Right atrium auricular region (tissue), 2 donors: Measurements from ENCODE around the gene CERS6. TPM values are rescaled to one million over a fixed set of nuclear protein-coding genes. Genes with fewer than 3 reads are reported as not detected.

Experiments
- DNase-seq: peaks from one replicate; pipeline ENCODE4 v3.0.0-alpha.2; 2019; ENCODE audit warnings: low spot score
- H3K27ac ChIP-seq, 2 donors: fragments of 200-600 bp; sonication (generic); 1 replicate in 1 of 2; 2 replicates in 1 of 2; pipeline ENCODE4 v1.5.1; 2016 to 2019
- H3K27me3 ChIP-seq, 2 donors: fragments of 200-600 bp; sonication (generic); one replicate each; pipeline versions ENCODE4 v1.5.1 to v1.6.0; 2017 to 2019
- H3K36me3 ChIP-seq: fragments of 200-600 bp; sonication (generic); one replicate; pipeline ENCODE4 v1.5.1; 2016
- H3K4me1 ChIP-seq, 2 donors: fragments of 200-600 bp; sonication (generic); one replicate each; pipeline versions ENCODE4 v1.5.1 to v1.6.0; 2017 to 2019
- H3K4me3 ChIP-seq, 2 donors: fragments of 200-600 bp; sonication (generic); 1 replicate in 1 of 2; 2 replicates in 1 of 2; pipeline ENCODE4 v1.5.1; 2017 to 2019; ENCODE audit warnings: mild to moderate bottlenecking in 1 of 2, moderate library complexity in 1 of 2
- H3K9me3 ChIP-seq, 2 donors: fragments of 200-600 bp; sonication (generic); one replicate each; pipeline ENCODE4 v1.5.1; 2019
- CTCF ChIP-seq, 2 donors: fragments of 200-600 bp; sonication (generic); IDR thresholded peaks; one replicate each; pipeline ENCODE4 v1.5.1; 2019; ENCODE audit warnings: antibody characterized with exemption in 2 of 2
- total RNA-seq, 2 donors: library from RNA; depleted of rRNA; stranded (reverse); fragments of >200 nt; gene quantifications; one replicate each; pipeline ENCODE4 v1.1.0, GENCODE V29; 2016

Gene CERS6
- total RNA-seq, 2 donors from 2014 or later, result 59.4 to 74.5 TPM

- H3K36me3 ChIP-seq, result no peaks in the 10 kb centered on the region
- TF ChIP-seq CTCF (IDR thresholded peaks at IDR 0.05), result no peak
Measured at GRCh38 chr2:168552450-168552856, 96.4 kb downstream of the CERS6 start.

GRCh38 chr2:168555283-168555682, 99.2 kb downstream of the CERS6 start:
- no peak overlapping the region for H3K4me3 ChIP-seq
- TF ChIP-seq CTCF (IDR thresholded peaks at IDR 0.05), result no peak
- peaks cover 0 to 5% of the 10 kb centered on the region in 2 donors for H3K4me1 ChIP-seq
- DNase-seq, result no peak
- no peak overlapping the region for H3K27ac ChIP-seq
- no peaks in the 10 kb centered on the region for H3K36me3 ChIP-seq
- no peaks in the 10 kb centered on the region for H3K9me3 ChIP-seq
- H3K27me3 ChIP-seq, result no peaks in the 10 kb centered on the region

More at GRCh38 chr2:168552450-168552856, 96.4 kb downstream of the CERS6 start:
- Histone ChIP-seq H3K9me3 (no peaks in the 10 kb centered on the region), H3K4me1 (no peaks in the 10 kb centered on the region), H3K4me3 (no peak overlapping the region), H3K27ac (no peak overlapping the region), H3K27me3 (no peaks in the 10 kb centered on the region)
- DNase-seq, result no peak

GRCh38 chr2:168559187-168559586, 103.1 kb downstream of the CERS6 start:
- no peak for DNase-seq
- H3K27me3 ChIP-seq, result no peaks in the 10 kb centered on the region
- H3K27ac ChIP-seq, result no peak overlapping the region
- H3K4me1 ChIP-seq, result peaks cover 0 to 5% of the 10 kb centered on the region in 2 donors
- H3K4me3 ChIP-seq, result no peak overlapping the region
- no peaks in the 10 kb centered on the region for H3K36me3 ChIP-seq
- TF ChIP-seq CTCF (IDR thresholded peaks at IDR 0.05), result no peak
- H3K9me3 ChIP-seq, result no peaks in the 10 kb centered on the region

- peaks cover 0 to 16% of the 10 kb centered on the region in 2 donors for H3K4me1 ChIP-seq
- peak overlapping the region in 1 of 2 donors; percentile 45 for H3K27ac ChIP-seq
Measured at GRCh38 chr2:168560817-168561499, 104.9 kb downstream of the CERS6 start.

GRCh38 chr2:168561991-168562390, 105.9 kb downstream of the CERS6 start:
- H3K4me3 ChIP-seq, result no peak overlapping the region
- no peak for TF ChIP-seq CTCF (IDR thresholded peaks at IDR 0.05)
- DNase-seq, result no peak
- H3K36me3 ChIP-seq, result no peaks in the 10 kb centered on the region
- H3K9me3 ChIP-seq, result no peaks in the 10 kb centered on the region
- H3K27me3 ChIP-seq, result no peaks in the 10 kb centered on the region
- peaks cover 0 to 18% of the 10 kb centered on the region in 2 donors for H3K4me1 ChIP-seq
- no peak overlapping the region for H3K27ac ChIP-seq

More at GRCh38 chr2:168560817-168561499, 104.9 kb downstream of the CERS6 start:
- Histone ChIP-seq H3K36me3 (no peaks in the 10 kb centered on the region), H3K9me3 (no peaks in the 10 kb centered on the region), H3K27me3 (no peaks in the 10 kb centered on the region), H3K4me3 (no peak overlapping the region)
- no peak for TF ChIP-seq CTCF (IDR thresholded peaks at IDR 0.05)
- DNase-seq, result no peak

GRCh38 chr2:168562971-168563370, 106.9 kb downstream of the CERS6 start:
- TF ChIP-seq CTCF (IDR thresholded peaks at IDR 0.05), result no peak
- no peaks in the 10 kb centered on the region for H3K36me3 ChIP-seq
- H3K4me3 ChIP-seq, result no peak overlapping the region
- no peaks in the 10 kb centered on the region for H3K9me3 ChIP-seq
- no peak for DNase-seq
- no peak overlapping the region for H3K27ac ChIP-seq
- H3K4me1 ChIP-seq, result peaks cover 0 to 23% of the 10 kb centered on the region in 2 donors
- H3K27me3 ChIP-seq, result no peaks in the 10 kb centered on the region
